ENCODE results near the gene SLC4A3. TPM values are rescaled to one million over a fixed set of nuclear protein-coding genes. Genes with fewer than 3 reads are reported as not detected.

Gene SLC4A3
- total RNA-seq, 1 experiment from 2014 or later = 8.7 TPM

DNA sequence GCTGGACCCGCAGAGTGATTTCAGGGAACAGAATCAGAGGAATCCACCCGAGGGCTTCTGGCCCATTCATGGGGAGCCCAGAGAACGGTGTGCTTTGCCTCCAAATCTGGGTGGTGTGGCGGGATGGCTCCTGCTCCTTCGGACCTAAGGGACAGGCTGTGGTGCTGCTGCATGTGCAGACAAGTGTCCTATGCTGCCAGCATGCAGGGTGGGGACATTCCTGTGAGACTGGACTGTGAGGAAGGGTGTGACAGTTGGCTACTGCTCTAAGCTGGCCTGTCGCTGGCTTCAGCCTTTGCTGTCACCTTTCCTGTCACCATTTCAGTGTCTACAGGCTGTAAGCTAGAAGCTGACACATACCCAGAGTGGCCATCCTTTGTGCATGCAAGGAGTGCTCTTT lies 2.9 kb upstream of the SLC4A3 start:
- no peaks in the 10 kb centered on the region for H3K36me3 Mint-ChIP-seq

DNA sequence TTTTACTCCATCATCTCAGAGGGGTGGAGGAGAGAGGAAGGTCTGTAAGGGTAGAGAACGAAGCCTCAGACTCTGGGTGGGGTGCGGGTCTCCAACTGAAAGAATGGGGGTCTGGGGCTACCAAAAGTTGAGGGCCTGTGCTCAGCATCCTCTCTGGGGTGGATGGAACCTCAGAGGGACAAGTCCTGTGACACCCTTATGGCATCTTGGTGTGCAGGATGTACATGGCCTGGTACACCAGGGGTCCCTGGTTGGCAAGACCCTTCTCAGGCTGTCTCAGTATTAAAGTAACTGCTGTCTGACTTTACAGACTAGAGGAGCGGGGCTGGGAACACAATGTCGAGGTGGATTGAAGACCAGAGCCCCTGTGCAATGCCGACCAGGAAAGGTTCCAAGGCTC lies 2.3 kb upstream of the SLC4A3 start:
- Mint-ChIP-seq H3K36me3 (no peaks in the 10 kb centered on the region), H3K9me3 (no peaks in the 10 kb centered on the region), H3K4me1 (peaks cover 6% of the 10 kb centered on the region), H3K27me3 (ENCODE audit: low read depth) (peaks cover 22% of the 10 kb centered on the region), H3K27ac (no peak overlapping the region), H3K4me3 (no peak overlapping the region)
- CTCF ChIA-PET = no interaction called here
- DNase-seq (ENCODE audit: low spot score) (no peak), ATAC-seq (no peak)
- POLR2A ChIA-PET = interaction anchor here (1.7 kb wide), 1 partner anchor 13 kb away, joined by 4 read pairs; no protein-coding TSS in a partner anchor
- no peak for TF ChIP-seq ZNF425 (CRISPR knock-in tag; conservative IDR thresholded peaks at IDR 0.05)
- no peak for TF ChIP-seq ZBTB21 (CRISPR knock-in tag; IDR thresholded peaks at IDR 0.05; ENCODE audit: borderline replicate concordance)
- no peak for TF ChIP-seq SMAD3 (CRISPR knock-in tag; IDR thresholded peaks at IDR 0.05; ENCODE audit: borderline replicate concordance)
- no peak for TF ChIP-seq FOXK1 (CRISPR knock-in tag; IDR thresholded peaks at IDR 0.05)
- TF ChIP-seq, protein P1, sequence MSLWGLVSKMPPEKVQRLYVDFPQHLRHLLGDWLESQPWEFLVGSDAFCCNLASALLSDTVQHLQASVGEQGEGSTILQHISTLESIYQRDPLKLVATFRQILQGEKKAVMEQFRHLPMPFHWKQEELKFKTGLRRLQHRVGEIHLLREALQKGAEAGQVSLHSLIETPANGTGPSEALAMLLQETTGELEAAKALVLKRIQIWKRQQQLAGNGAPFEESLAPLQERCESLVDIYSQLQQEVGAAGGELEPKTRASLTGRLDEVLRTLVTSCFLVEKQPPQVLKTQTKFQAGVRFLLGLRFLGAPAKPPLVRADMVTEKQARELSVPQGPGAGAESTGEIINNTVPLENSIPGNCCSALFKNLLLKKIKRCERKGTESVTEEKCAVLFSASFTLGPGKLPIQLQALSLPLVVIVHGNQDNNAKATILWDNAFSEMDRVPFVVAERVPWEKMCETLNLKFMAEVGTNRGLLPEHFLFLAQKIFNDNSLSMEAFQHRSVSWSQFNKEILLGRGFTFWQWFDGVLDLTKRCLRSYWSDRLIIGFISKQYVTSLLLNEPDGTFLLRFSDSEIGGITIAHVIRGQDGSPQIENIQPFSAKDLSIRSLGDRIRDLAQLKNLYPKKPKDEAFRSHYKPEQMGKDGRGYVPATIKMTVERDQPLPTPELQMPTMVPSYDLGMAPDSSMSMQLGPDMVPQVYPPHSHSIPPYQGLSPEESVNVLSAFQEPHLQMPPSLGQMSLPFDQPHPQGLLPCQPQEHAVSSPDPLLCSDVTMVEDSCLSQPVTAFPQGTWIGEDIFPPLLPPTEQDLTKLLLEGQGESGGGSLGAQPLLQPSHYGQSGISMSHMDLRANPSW (CRISPR knock-in tag; conservative IDR thresholded peaks at IDR 0.05; ENCODE audit: low read depth) = no peak
- TF ChIP-seq HMGA2 (CRISPR knock-in tag; IDR thresholded peaks at IDR 0.05) = no peak
- no peak for TF ChIP-seq CBFB (CRISPR knock-in tag; IDR thresholded peaks at IDR 0.05; ENCODE audit: low read depth)
- no peak for TF ChIP-seq HMGXB4 (CRISPR knock-in tag; IDR thresholded peaks at IDR 0.05)

More for the DNA sequence above, 2.9 kb upstream of the SLC4A3 start:
- POLR2A ChIA-PET = no interaction called here
- no peak overlapping the region for H3K4me3 Mint-ChIP-seq
- DNase-seq (ENCODE audit: low spot score) (no peak), ATAC-seq (no peak)
- no peaks in the 10 kb centered on the region for H3K9me3 Mint-ChIP-seq
- CTCF ChIA-PET = no interaction called here
- peaks cover 6% of the 10 kb centered on the region for H3K4me1 Mint-ChIP-seq
- H3K27me3 Mint-ChIP-seq (ENCODE audit: low read depth) = peaks cover 22% of the 10 kb centered on the region
- no peak overlapping the region for H3K27ac Mint-ChIP-seq
- no peak for TF ChIP-seq TCF7 (CRISPR knock-in tag; IDR thresholded peaks at IDR 0.05; ENCODE audit: low read depth)
- no peak for TF ChIP-seq FOXP1 (CRISPR knock-in tag; IDR thresholded peaks at IDR 0.05; ENCODE audit: borderline replicate concordance)
- no peak for TF ChIP-seq GRHL2 (CRISPR knock-in tag; IDR thresholded peaks at IDR 0.05; ENCODE audit: insufficient replicate concordance, severe bottlenecking)
- no peak for TF ChIP-seq E2F5 (CRISPR knock-in tag; IDR thresholded peaks at IDR 0.05)
- no peak for TF ChIP-seq CREM (CRISPR knock-in tag; IDR thresholded peaks at IDR 0.05)
- TF ChIP-seq KAT7 (CRISPR knock-in tag; IDR thresholded peaks at IDR 0.05; ENCODE audit: borderline replicate concordance) = no peak
- no peak for TF ChIP-seq SOX15 (CRISPR knock-in tag; IDR thresholded peaks at IDR 0.05)
- TF ChIP-seq USF2 (CRISPR knock-in tag; IDR thresholded peaks at IDR 0.05) = no peak
- TF ChIP-seq, protein P1 (CRISPR knock-in tag; conservative IDR thresholded peaks at IDR 0.05; ENCODE audit: low read depth) = no peak
- no peak for TF ChIP-seq ZNF121 (CRISPR knock-in tag; IDR thresholded peaks at IDR 0.05)
- TF ChIP-seq MXD4 (CRISPR knock-in tag; IDR thresholded peaks at IDR 0.05; ENCODE audit: borderline replicate concordance) = no peak
- TF ChIP-seq NR1H2 (CRISPR knock-in tag; IDR thresholded peaks at IDR 0.05) = no peak
- no peak for TF ChIP-seq SMAD4 (CRISPR knock-in tag; IDR thresholded peaks at IDR 0.05)
- TF ChIP-seq SP1 (CRISPR knock-in tag; conservative IDR thresholded peaks at IDR 0.05) = no peak
- TF ChIP-seq ZNF425 (CRISPR knock-in tag; conservative IDR thresholded peaks at IDR 0.05) = no peak
